Fibroblast of lung (primary cell): ENCODE measurements around the gene ABI3. TPM values are rescaled to one million over a fixed set of nuclear protein-coding genes. Genes with fewer than 3 reads are reported as not detected.

Experiments
- DNase-seq, 2 donors: peaks; one replicate each; pipeline versions ENCODE4 v3.0.0 to v3.0.0-alpha.2; 2010; ENCODE audit warnings: low read depth in 2 of 2
- H2AFZ ChIP-seq: 2 replicates; pipeline ENCODE4 v1.5.1; 2012; ENCODE audit warnings: low read length, control low read depth, inconsistent platforms
- H3K27ac ChIP-seq: 2 replicates; pipeline ENCODE4 v1.5.1; 2011; ENCODE audit warnings: low read length, control low read depth; ENCODE audit not compliant: insufficient read depth
- H3K27me3 ChIP-seq: 2 replicates; pipeline ENCODE4 v1.5.1; 2011; ENCODE audit warnings: mild to moderate bottlenecking, low read length; ENCODE audit not compliant: control insufficient read depth, insufficient read depth
- H3K36me3 ChIP-seq: 2 replicates; pipeline ENCODE4 v1.5.1; 2011; ENCODE audit warnings: low read length; ENCODE audit not compliant: control insufficient read depth, insufficient read depth
- H3K4me1 ChIP-seq: 2 replicates; pipeline ENCODE4 v1.5.1; 2011; ENCODE audit warnings: low read length; ENCODE audit not compliant: control insufficient read depth, insufficient read depth; ENCODE audit errors: extremely low read depth
- H3K4me2 ChIP-seq: 2 replicates; pipeline ENCODE4 v1.5.1; 2011; ENCODE audit warnings: low read length, control low read depth; ENCODE audit not compliant: insufficient read depth; ENCODE audit errors: extremely low read depth
- H3K4me3 ChIP-seq, 4 experiments: fragments of 200-600 bp in 1 of 4; sonication (generic) in 1 of 4; replicated peaks in 1 of 4; 2 replicates each; pipeline ENCODE4 v1.5.1; 2011 to 2016; ENCODE audit warnings: low read length in 4 of 4, low read depth in 3 of 4, mild to moderate bottlenecking in 3 of 4, control low read depth in 2 of 4, inconsistent platforms in 1 of 4, mixed read lengths in 1 of 4; ENCODE audit not compliant: insufficient read depth in 1 of 4; ENCODE audit errors: control extremely low read depth in 1 of 4
- H3K79me2 ChIP-seq: 2 replicates; pipeline ENCODE4 v1.5.1; 2012; ENCODE audit warnings: mild to moderate bottlenecking, low read length, inconsistent platforms; ENCODE audit not compliant: control insufficient read depth, insufficient read depth
- H3K9ac ChIP-seq: 2 replicates; pipeline ENCODE4 v1.5.1; 2011; ENCODE audit warnings: mild to moderate bottlenecking, low read length, control low read depth; ENCODE audit not compliant: insufficient read depth
- H3K9me3 ChIP-seq: 2 replicates; pipeline ENCODE4 v1.5.1; 2012; ENCODE audit warnings: low read depth, low read length; ENCODE audit not compliant: control insufficient read depth, insufficient read depth
- H4K20me1 ChIP-seq: 2 replicates; pipeline ENCODE4 v1.5.1; 2011; ENCODE audit warnings: low read length; ENCODE audit not compliant: control insufficient read depth, insufficient read depth; ENCODE audit errors: extremely low read depth
- CTCF ChIP-seq, 2 donors: IDR thresholded peaks in 1 of 2; conservative IDR thresholded peaks in 1 of 2; 1 replicate in 1 of 2; 2 replicates in 1 of 2; pipeline ENCODE4 v1.5.1; 2011 to 2012; ENCODE audit warnings: low read length in 2 of 2, control low read depth in 1 of 2, inconsistent platforms in 1 of 2, low read depth in 1 of 2, mild to moderate bottlenecking in 1 of 2
- EZH2 ChIP-seq: IDR thresholded peaks from 2 replicates; pipeline ENCODE4 v1.5.1; 2012; ENCODE audit warnings: low read length, control low read depth, mild to moderate bottlenecking; ENCODE audit errors: missing control alignments
- polyA plus RNA-seq, 2 donors: library from polyadenylated mRNA; depleted of rRNA in 1 of 2; stranded (reverse) in 1 of 2; unstranded in 1 of 2; fragments of >200 nt; gene quantifications; 2 replicates each; pipeline ENCODE4 v1.2.1, GENCODE V29; 2011 to 2012; ENCODE audit warnings: missing spikeins in 1 of 2
- total RNA-seq: library from RNA; depleted of rRNA; stranded (reverse); fragments of >200 nt; gene quantifications from 2 replicates; pipeline ENCODE4 v1.2.1, GENCODE V29; 2014

Gene ABI3
- total and polyA plus RNA-seq, 2 donors (not counting 1 experiment from before 2014, with no cell fraction given) = 1.3 TPM; not detected in 1

- H2AFZ ChIP-seq = no peak overlapping the region
- TF ChIP-seq EZH2 = peak; percentile 69
- peak; percentile 89 to 94 for TF ChIP-seq CTCF (conservative IDR thresholded peaks at IDR 0.05 in 1 of 2, IDR thresholded peaks at IDR 0.05 in 1 of 2; ENCODE audit: low read depth in 1 of 2, low read length in 2 of 2)
- no peak overlapping the region for H3K4me3 ChIP-seq
- no peaks in the 10 kb centered on the region for H3K36me3 ChIP-seq
- no peaks in the 10 kb centered on the region for H3K4me1 ChIP-seq
- no peaks in the 10 kb centered on the region for H4K20me1 ChIP-seq
- H3K79me2 ChIP-seq = no peaks in the 10 kb centered on the region
- DNase-seq = no peak
- peaks cover 41% of the 10 kb centered on the region for H3K27me3 ChIP-seq
- H3K9me3 ChIP-seq = no peaks in the 10 kb centered on the region
- no peak overlapping the region for H3K4me2 ChIP-seq
- no peak overlapping the region for H3K9ac ChIP-seq
- no peak overlapping the region for H3K27ac ChIP-seq
Observed at GRCh38 chr17:49223517-49224197, 13.2 kb downstream of the ABI3 start.

GRCh38 chr17:49224198-49224996 is 13.9 kb downstream of the ABI3 start:
- H3K4me1 ChIP-seq = no peaks in the 10 kb centered on the region
- no peak overlapping the region for H3K4me2 ChIP-seq
- H3K27me3 ChIP-seq = peaks cover 44% of the 10 kb centered on the region

More at GRCh38 chr17:49224198-49224996, 13.9 kb downstream of the ABI3 start:
- TF ChIP-seq EZH2 (peak; percentile 78), CTCF (conservative IDR thresholded peaks at IDR 0.05 in 1 of 2, IDR thresholded peaks at IDR 0.05 in 1 of 2; ENCODE audit: low read depth in 1 of 2, low read length in 2 of 2) (no peak)
- H3K79me2 ChIP-seq = no peaks in the 10 kb centered on the region
- H3K9me3 ChIP-seq = no peaks in the 10 kb centered on the region
- no peak overlapping the region for H3K9ac ChIP-seq
- no peak overlapping the region for H2AFZ ChIP-seq
- no peak overlapping the region for H3K27ac ChIP-seq
- no peaks in the 10 kb centered on the region for H4K20me1 ChIP-seq
- no peak for DNase-seq
- H3K36me3 ChIP-seq = no peaks in the 10 kb centered on the region
- H3K4me3 ChIP-seq = no peak overlapping the region
